ENCODE measurements around the gene MRPS34.
"Not testable (repeated sequence)": the region's sequence is repeated elsewhere in the genome, so short reads cannot be mapped to it uniquely, and the experiment has no call there.

MRPS34 gene

GRCh38 chr16:1772908-1773702, at the start of gene MRPS34:
Gene MRPS34, minus strand, starts transcription at chr16:1773134. Its CDS starts 15 bp downstream, at chr16:1773119.
- DNase-seq: peak; percentile 78

- no peak for DNase-seq
Observed at GRCh38 chr16:1821861-1822611, 49.1 kb upstream of the MRPS34 start.

DNA sequence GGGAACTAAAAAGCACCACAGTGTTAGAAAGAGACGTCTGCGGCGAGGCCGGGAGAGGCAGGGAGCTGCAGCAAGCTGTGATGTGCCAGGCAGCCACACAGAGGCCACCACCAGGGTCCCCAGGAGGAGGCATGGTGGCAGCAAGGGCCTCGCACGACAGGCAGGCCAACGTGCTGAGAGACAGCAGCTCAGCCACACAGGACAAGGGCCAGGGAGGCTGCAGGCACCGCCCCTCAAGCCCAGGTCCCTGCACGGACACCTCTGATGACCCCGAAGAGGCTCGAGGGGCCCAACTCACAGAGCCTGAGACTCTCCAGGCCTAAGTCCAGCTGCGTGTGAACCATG, 48.0 kb upstream of the MRPS34 start:
- no peak for DNase-seq

- no peak for DNase-seq
Observed at GRCh38 chr16:1820096-1820945, 47.4 kb upstream of the MRPS34 start.

DNA sequence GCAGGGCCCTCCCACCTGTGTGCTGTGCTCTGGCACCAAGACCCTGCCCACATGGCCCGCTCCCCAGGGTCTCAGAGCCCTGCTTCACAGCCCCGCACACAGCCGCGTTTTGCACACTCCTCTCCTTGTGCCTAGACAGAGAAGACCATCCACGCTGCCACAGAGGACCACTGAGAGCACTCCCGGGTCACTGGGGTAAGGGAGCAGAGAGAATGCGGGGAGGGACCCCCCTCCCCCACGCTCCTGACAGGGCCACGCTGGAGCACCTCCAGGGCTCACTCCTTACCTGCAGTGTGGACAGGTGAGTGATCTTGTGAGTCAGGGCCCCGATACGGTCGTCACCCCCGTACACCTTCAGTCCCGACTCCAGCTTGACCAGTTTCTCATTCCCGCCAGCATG, 46.7 kb upstream of the MRPS34 start:
- DNase-seq: no peak

- no peak for DNase-seq
Observed at GRCh38 chr16:1818873-1819525, 46.1 kb upstream of the MRPS34 start.

GRCh38 chr16:1818204-1818872, 45.4 kb upstream of the MRPS34 start:
- DNase-seq: no peak

DNA sequence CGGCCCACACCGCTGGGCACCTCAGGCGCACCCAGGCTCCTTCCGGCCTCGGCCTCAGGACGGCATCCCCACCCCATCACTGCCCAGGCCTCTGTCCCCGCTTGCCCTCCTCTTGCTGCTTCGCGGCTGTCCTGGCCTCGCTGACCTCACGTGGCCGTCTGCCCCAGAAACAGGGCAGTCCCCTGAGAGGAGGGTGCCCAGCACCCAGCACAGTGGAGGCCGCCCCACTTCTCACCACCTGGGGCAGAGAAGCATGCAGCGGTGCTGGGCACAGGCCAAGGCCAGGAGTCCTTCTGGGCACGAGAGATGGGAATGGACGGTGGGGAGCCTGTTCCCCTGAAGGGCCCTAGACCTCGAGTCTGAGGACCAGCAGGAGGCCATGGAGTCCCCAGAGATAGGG, 44.8 kb upstream of the MRPS34 start:
- no peak for DNase-seq

DNA sequence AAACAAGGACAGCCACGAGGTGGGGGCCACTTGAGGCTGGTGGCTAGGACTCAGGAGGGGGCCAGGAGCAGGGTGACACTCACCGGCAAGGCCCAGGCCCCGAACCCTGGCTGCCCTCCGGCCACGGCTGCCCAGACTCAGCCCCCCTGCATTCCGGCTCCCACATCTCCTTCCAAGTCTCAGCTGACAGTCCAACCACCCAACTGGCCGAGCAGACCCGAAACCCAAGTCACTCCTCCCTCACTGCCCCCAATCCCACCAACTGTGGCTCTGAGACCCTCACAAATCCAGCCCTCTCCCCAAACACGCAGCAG, 44.3 kb upstream of the MRPS34 start:
- DNase-seq: no peak

- DNase-seq: no peak
Observed at GRCh38 chr16:1816396-1817275, 43.7 kb upstream of the MRPS34 start.

- no peak for DNase-seq
Observed at GRCh38 chr16:1815461-1815860, 42.5 kb upstream of the MRPS34 start.

GRCh38 chr16:1812732-1813163, 39.8 kb upstream of the MRPS34 start:
- peak; percentile 52 for DNase-seq

DNA sequence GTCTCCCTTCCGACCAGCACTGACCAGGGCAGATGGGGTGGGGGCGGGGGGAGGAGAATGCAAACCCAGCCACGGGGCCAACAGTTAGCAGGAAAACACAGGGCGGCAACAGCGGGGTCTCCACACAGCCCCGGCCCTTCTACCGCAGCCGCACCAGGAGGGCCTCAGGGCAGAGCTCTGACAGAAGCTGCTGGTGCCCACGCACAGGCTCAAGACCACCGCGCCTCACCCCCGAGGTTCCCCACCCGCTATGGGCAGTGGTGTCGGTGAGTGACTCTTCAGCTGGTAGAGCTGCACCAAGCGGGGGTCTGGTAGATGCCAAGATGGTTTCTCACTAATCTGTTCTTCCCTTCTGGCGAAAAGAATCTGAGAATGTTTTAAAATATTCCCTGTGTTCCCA, 37.6 kb upstream of the MRPS34 start:
- DNase-seq: no peak

DNA sequence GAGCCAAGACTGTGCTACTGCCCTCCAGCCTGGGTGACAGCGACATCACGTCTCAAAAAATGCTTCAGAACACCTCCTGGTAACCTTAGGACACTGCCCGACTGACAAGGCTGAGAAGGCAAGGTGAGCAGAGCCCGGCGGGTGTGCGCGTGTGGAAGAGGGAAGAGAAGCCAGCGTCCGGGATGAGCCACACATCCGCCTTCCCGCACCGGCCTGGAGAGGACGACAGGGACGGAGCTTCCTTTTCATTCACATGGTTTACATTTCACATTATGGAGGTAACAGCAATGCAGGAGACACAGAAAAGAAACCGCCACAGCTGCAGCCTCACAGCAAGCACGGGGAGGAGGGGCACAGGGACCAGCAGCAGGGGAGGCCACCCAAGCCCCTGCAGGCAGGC, 37.2 kb upstream of the MRPS34 start:
- no peak for DNase-seq

DNA sequence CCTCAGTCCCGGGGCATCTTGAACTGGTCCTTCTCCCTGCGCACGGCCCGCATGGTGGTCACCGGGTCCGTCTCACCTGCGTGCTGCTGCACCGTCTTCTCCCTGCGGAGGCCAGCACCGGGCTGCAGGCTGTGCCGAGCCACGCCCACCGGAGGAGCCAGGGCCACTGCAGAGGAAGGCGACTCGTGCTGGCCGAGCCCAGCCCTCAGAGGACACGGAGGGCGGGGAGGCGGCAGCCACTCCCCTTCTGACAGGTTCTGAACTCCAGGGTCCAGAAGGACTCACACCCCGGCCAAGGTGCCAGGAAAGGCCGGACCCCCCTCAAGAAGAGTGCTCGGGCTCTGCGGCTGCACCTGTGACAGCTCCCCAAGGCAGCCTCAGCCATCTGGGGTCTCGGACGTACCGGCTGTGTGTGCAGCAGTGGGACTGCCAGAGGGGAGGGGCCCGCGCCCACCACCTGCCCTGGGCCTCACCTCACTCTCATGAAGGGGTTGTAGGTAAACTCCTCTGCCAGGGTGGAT, 36.4 kb upstream of the MRPS34 start:
- no peak for DNase-seq

- no peak for DNase-seq
Observed at GRCh38 chr16:1808691-1809090, 35.8 kb upstream of the MRPS34 start.

DNA sequence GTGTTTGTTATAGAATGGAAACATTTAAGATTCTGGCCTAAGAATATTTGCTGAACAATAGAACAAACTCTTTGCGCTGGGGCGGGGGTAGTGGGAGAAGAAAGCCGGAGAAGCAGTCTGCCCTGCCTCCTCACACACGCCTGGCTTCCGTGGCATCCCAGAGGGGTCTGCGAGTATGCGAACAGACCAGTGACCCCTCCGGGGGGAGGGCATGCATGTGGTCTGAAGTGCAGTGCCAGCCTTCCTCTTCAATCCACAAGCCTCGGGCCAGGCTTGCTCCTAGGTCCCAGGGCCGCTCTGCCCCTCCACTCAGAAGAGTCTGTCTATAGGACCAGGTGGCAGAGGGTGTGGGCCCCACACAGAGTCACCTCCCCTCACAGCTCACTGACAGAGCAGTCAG, 34.7 kb upstream of the MRPS34 start:
- DNase-seq: no peak

GRCh38 chr16:1800701-1801100, 27.8 kb upstream of the MRPS34 start:
- DNase-seq: no peak

GRCh38 chr16:1799263-1799662, 26.3 kb upstream of the MRPS34 start:
- DNase-seq: not testable (repeated sequence)

DNA sequence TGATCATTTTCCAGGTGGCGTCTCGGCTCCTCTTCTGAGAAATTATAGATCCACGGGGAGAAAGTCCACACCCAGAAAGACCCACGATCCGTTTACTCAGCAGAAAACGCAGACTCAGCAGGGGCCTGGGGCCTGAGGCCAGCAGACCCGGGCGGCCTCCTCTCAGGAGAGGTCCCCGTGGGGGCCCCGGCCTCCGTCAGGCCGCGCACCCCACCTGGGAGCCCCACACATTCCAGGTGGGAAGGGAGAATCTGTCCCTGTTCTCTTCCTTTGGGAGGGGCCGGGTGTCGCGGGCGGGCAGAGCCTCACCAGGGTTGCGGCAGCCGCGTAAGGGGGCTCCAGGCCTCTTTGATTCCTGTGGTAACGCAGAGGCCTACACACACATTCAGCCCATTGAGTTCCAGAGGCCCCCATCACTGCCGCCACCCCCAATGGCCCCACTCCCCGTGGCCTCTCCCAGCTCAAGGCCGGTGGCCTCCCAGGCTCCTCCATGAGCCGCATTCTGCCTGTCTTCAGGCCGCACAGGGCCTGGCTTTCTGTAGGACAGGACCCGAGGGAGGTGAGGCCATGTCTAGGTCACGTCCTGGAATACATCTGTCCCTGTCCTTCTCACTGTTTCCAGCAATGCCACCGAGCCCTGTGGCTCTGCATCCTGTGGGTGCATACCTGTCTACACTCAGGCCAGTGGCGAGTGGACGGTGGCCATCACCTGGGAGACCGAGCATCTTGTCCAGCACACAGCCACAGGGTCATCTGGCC, 22.2 kb upstream of the MRPS34 start:
- DNase-seq: no peak
